ENCODE measurements around the gene BCAS3.
"Not testable (repeated sequence)": the region's sequence is repeated elsewhere in the genome, so short reads cannot be mapped to it uniquely, and the experiment has no call there.

The BCAS3 gene

DNA sequence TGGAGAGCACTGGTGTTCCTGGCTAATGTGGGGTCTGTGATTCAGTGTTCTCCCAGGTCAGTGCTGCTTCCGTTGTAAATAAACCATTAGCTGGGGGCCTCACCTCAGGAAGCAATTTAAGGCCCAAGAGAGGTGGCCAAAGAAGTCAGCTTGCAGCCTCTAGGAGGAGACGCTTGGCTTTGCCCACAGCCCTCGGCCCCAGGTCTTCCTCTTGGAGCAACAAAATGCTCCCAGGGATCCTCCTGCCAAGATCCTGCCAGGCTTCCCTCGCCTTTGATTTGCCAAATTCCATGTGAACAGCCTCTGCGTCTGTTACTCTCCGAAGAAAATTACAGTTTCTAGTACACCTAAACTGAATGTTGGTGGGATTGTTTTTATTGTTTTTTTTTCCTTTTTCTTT lies 659.6 kb downstream of the BCAS3 start:
- no peak for DNase-seq (ENCODE audit: low read depth in 2 of 2)

DNA sequence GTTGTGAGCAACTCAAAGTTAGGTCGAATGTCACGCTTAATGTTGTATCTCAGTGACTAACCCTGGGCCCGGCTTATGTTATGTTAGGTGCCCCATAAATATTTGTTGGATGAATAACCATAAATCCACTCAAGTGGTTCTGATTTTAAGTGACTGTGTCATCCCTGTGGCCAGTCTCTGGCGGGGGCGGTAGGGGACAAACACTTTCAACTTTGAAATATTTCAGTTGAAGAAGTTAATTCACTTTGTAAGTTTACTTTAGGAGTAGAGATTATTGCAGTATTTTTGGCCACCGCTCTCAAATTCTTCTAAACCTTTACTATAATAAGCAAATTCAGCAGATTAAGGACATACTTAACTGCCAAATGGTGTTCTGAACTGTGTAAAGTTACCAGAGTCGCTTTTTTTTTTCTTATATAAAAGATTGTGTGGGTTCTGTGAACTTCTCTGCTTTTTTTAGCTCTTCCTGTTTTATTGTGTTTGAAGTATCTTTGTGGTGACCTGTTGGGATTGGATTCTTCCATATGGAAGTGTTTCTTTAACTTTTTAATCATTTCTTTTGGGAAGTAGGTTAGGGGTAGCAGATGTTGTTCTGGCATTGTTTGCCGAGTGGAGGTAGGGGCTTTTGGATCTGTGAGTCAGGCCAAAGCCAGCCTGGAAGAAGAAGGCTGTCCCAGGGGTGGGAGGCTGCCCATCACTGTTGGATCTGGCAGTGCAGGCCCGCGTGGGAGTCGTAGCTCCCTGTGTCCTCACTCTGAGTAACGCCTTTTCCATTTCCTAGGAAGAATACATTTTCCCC lies 660.5 kb downstream of the BCAS3 start:
- no peak for DNase-seq (ENCODE audit: low read depth in 2 of 2)

DNA sequence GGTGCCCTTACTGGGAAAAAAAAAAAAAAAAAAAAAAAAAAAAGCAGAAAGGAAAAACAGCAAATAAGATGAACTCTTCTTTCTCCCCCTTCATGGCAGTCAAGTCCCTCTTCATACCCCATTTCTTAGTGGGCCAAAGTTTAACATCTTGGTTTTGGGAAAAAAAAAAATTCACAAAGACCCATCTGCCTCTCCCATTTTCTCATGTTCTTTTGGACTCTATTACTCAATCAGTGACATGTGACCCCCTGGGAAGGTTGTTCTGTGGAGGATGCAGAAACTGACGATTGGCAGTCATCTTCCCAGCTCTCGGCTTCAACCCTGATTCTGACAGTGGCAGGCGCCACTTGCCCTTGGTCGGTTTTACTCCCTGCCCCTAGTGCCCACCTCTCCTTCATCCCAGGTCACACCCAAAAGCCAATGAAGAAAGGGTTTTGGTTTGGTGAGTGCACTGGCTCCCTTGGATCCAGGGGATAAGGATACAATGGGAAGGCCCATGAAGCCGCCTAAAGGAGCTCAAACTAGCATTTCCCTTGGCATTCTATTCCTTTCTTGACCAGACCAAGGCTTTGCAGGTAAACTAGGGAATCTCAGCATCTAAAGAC lies 661.3 kb downstream of the BCAS3 start:
- DNase-seq (ENCODE audit: low read depth in 2 of 2), result no peak

DNA sequence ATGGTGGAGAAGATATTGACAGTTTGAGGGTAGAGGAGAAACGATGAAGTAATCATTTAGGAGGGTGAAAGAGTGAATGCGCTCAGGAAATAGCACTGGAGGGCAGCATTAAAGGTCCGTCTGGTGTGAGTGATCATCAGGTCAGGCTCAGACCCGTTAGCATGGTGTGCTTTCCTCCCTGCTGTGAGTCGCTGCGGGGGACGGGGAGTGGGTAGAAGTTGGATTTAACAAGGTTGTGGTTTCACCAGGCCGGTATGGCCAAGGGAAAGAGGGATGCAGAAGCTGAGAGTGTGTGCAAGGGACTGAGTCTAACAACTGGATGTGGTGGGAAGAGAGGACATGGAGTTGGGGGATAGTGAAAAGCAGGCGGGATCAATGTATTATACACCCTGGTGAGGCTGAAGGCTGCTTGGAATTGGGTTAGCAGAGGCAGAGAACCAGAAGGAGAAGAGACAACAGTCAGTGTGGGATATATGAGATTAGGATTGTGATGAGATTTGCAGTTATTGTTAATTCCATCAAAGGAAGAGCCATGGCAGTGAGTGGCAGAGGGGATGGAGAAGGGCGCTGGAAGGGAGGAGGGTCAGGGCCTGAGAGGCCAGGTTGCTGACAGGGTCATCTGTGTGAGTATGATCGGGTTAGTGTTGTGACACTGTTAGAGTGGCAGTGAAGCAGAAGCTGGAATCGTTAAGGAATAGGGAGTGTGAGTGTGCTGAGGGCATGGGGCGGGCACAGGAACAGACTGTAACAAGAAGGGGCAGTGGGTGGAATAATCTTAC lies 663.0 kb downstream of the BCAS3 start:
- DNase-seq (ENCODE audit: low read depth in 2 of 2), result no peak

DNA sequence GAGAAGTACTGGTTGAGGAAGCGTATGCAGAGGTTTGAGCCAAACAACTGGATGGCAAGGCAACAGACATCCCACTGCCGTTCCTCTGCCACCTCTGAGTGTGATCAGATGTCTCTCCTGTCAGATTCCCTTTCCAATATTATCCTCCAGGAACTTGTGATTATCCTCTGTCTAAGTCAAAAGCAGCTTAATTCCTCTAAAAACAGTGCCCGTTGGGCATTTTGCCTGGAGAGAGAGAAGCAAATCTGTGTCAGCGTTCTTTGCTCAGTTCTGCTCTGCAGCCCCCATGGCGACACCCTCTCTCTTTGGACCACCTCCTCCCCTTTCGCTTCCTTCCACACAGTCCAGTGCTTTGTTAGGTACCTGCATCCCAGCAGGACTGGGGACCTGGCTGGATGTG lies 665.9 kb downstream of the BCAS3 start:
- DNase-seq (ENCODE audit: low read depth in 2 of 2), result no peak

DNA sequence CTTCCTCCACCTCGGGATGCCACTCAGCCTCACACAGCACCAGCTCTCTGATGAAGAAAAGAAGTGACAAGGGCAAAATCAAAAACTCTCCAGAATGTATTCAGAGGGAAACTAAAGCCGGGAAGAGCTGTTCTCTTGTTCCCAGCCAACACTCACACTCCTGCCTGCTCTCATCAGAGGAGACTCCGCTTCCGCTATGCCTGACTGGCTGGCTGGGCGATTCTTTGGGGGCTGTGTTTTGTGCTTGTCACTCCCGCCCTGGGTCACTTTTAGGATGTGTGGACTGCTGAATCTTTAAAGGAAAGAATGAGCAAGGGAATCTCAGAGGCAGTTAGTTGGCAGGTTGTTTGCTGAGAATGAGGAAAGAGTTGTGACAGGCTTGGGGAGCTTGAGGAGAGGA lies 667.4 kb downstream of the BCAS3 start:
- DNase-seq (ENCODE audit: low read depth in 2 of 2), result no peak

DNA sequence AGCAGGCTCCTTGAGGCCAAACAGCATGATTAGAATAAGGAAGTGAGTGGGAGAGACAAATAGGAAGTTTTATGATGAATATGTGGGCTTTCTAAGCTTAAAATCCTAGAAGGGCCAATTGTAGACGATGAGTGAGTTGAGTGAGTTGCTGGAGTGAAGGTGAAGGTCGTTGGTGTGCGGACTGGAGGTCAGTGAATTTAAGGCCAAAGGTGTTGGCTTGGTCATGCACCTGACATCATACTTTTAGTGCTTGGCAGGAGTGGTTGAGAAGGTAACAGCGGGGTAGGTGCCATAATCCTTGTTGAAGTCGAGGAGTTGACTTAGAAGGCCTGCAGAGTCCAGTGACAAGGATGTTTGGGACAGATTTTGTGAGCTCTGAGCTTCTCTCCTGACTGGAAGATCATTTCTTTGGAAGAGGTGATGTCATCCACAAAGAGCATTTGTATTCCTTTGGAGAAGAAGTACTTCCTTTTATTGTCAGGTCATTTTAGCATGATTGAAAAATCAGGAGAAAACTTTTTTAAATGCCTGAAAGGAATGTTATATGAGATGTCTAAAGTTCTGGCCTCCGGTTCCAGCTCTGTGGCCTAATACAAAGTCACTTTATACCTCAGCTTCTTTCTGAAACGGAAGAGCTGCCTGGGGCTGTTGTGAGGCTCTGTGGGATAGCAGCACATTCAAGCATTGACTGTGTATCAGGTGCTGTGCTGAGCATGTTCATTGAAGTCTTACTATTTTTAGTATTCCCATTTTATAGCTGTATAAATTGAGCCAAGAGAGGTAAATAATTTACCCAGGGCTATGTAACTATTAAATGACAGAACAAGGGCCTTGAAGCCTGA lies 668.4 kb downstream of the BCAS3 start:
- no peak for DNase-seq (ENCODE audit: low read depth in 2 of 2)

DNA sequence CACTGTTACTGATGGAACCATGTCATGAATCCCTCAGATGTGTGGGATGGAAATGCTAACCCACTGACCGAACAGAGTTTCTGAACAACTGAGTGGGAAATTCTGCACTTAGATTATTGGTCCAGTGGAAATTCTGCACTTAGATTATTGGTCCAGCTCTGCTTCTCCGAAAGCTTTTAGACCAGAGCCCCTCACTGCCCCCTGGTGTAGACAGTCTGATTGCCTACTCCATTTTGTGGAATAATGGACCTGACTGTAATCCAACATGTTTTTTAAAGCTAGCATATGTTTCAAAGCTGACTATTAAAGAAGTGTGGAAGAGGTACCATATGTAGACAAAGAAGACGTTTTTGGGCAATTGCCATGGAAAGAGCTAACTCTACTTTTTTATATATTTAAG lies 671.7 kb downstream of the BCAS3 start:
- DNase-seq (ENCODE audit: low read depth in 2 of 2), result no peak

DNA sequence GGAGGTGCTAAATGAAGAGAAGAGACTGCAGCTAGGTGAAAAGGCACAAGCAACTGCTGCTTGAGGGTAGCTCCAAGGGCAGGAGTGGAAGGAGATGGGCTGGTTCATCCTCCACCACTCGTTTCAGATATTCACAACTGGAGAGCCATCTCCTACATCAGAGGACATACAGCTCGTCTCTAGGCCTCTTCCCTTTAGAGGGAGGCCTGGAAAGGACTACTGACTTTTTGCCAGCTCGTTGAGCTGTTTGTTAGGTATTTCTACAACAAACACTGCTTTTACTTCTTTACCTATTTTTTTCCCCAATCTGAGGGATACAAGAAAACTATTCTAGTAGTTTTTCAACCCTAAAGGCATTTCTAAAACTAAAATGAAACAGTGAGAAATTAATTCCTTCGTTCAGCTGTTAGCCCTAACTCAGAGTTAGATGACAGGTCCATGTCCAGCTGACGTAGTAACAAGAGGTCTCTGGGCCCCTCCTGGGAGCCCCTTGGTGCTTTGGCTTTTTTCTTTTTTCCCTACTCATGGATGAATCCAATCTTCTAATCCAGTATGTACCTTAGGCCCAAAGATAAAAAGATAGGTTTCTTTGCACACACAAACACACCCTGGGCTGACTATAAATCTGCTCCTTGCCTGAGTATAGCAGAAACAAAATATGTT lies 674.2 kb downstream of the BCAS3 start:
- no peak for DNase-seq (ENCODE audit: low read depth in 2 of 2)

DNA sequence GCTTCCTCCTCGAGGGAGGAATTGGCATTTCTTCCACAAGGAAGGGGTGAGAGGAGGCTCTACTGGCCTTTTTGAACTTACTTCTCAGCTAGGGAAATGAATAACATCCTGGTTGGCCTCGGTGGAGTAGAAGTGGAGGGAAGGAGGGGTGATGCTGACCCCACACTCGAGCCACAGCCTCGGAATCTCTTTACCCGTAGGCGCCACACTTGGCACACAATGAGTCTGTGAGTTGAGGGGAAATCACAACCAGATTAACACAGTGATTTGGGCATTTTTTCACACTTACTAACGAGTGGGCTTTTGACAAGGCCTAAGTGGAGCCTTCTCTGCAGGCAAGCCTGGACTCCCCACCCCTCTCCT lies 674.7 kb downstream of the BCAS3 start:
- DNase-seq (ENCODE audit: low read depth in 2 of 2), result no peak

DNA sequence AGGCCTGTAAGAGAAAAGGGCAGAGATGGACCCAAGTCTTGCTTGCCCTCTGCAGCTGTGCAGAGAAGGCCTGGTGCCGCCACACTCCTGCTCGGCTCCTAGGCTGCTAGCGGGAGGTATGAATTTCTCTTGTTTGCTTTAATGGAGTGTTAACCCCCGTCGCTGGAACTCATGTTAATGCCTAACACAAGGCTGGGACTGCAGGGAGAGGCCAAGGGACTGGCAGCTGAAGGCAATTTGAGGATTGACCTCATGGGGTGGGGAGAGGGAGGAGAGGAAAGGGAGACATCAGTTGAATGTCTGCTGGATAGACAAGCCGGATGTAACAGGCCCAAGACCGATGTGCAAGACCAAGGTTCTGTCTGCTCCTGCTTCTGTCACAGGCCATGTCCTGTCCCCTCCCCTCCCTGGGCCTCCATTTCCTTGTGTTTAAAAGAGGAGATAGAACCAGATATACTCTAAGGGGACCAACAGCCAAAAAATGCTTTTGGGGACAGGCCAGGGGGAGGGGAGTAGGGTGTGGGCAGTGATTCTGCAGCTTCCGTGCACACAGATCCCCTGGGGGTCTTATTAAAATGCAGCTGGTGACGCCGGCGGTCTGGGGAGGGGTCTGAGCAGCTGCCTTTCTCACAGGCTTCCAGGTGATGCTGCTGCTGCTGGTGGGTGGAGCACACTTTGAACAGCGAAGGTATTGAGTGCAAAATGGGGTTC lies 675.3 kb downstream of the BCAS3 start:
- no peak for DNase-seq (ENCODE audit: low read depth in 2 of 2)

DNA sequence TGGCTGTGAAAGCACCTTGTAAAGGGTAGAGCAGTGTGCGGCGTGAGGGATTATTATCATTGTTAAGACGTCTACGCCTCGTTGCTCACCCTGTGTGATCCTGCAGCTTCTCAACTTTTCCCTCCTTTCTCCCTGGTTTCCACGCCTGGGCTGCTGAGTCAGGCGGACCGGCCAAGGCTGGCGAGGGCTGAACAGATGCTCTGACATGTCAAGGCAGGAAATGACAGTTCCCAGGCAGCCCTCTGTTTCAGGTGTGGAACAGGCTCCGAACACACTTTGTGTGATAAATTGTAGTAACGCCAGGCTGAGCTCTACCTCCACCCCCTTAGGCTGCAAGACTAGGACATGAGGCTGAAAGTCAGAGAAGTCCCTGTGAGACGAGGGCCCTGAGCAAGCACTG lies 676.0 kb downstream of the BCAS3 start:
- DNase-seq (ENCODE audit: low read depth in 2 of 2), result no peak

DNA sequence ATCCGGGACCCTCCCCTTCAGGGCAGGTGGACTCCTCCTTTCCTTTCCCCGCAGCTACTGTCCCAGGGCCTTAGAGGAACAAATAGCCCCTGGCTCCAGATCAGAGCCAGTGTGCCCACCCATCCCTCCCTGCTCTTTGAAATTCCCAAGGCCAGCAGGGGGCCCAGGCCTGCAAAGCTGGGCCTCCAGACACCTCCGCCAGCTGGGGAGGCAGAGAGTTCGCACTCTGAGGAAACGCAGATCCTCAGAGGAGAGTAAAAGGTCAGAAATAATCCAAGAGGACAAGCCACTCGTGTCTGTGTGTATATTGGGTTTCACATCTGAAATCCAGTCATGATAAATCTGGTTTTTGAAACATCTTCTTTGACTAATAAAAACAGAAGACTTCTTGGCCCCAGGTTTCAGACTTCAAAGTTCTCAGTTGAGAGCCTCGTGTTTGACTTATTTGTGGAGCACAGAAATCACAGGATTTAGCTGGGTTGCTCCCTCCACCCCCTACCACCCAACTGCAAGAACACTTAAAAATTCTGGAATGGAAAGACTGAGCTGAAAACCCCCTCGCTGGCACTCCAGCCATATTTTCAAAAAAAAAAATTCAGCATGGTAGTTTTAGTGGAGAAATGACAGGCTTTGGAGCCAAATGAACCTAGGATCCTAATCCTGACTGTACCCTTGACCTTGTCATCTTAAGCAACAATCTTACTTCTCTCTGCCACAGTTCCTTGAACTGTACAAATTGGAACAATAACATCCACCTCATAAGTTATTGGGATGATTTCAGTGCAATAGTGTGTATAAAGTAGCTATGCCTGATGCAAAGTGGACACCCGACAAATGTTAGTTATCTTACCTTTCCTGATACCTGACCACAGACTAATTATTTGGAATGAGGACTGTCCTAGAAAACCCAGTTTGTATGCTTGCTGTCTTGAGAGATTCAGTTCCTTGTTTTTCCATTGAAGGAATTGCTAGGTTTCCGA lies 677.5 kb downstream of the BCAS3 start:
- no peak for DNase-seq (ENCODE audit: low read depth in 2 of 2)

DNA sequence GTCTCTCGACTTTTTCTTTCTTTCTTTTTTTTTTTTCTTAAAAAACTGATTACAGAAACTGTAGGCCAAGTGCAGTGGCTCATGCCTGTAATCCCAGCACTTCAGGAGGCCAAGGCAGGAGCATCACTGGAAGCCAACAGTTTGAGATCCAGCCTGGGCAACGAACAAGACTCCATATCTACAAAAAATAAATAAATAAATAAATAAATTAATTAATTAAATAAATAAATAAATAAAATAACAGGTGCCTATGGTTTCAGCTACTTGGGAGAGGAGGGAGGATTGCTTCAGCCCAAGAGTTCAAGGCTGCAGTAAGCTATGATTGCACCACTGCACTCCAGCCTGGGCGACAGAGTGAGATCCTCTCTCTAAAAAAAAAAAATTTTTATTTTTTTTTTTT lies 679.4 kb downstream of the BCAS3 start:
- DNase-seq (ENCODE audit: low read depth in 2 of 2), result not testable (repeated sequence)

DNA sequence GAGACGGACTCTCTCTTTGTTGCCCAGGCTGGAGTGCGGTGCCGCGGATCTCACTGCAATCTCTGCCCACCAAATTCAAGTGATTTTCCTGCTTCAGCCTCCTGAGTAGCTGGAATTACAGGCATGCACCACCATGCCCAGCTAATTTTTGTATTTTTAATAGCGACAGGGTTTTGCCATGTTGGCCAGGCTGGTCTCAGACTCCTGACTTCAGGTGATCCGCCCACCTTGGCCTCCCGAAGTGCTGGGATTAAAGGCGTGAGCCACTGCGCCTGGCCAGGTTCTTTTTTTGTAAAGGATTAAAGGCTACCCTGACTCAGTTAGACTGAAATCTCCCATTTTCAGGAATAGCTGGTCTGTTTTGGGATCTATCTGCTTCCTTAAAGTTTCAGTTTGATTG lies 681.9 kb downstream of the BCAS3 start:
- not testable (repeated sequence) for DNase-seq (ENCODE audit: low read depth in 2 of 2)

DNA sequence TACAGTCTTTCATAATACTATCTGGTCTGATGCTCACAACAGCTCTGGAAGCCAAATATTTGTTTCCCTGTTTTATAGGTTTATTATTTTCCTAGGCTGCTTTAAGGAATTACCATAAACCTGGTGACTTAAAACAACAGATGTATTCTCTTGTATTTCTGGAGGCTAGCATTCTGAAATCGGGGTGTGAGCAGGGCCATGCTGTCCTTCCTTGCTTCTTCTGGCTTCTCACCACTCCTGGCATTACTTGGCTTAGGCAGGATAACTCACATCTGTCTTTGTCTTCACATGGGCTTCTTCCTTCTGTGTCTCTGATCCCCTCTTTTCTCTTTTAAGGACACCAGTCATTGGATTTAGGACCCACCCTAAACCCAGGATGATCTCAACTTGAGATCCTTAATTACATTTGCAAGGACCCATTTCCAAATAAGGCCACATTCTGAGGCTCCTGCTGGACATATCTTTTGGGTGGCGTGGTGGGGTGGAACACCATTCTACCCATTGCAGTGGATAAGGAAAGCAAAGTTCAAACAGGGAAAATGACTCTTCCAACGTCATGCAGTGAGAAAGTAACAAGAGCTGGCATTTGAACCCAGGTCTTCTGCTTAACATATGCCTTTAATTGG lies 682.8 kb downstream of the BCAS3 start:
- DNase-seq (ENCODE audit: low read depth in 2 of 2), result no peak

DNA sequence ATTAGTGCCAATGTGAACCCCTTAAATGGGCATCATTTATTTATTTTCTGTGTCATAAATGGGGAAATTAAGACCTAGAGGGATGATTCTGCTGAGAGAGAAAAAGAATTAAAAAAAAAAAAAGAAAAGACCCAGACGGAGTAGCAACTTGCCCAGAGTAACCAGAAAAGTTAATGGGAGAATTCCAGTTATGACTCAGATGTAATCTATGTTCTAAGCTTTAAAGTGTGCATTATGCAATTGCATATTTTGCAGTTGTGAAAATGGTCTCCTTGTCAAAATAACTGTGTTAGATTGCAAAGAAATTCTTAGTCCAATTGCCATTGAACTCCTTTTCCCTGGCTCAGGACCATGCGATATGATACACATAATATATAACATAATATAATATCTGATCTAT lies 683.4 kb downstream of the BCAS3 start:
- DNase-seq (ENCODE audit: low read depth in 2 of 2), result no peak

DNA sequence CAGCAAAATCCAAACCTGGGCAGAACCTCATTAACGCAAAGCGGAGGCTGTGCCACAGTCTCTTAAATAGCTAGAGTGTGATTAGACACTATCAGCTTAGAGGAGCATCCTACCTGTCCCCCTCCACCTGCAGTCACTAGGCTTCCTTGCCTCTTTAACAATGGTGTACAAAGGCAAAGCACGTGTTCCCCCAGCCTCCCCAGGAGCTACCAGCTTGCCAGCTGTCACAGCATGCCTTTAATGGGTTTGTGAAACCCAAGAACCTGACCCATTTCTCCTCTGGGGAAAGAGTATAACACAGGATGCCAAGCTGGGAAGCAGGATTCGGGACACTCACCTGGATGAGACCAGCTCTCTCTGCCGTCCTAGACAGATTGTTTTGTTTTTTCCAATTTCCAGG lies 684.7 kb downstream of the BCAS3 start:
- DNase-seq (ENCODE audit: low read depth in 2 of 2), result no peak

Measured in stimulated activated CD4-positive, alpha-beta T cell treated with anti-CD3 and anti-CD28 coated beads, Interleukin-4, amount 100 ng/mL, for 48 hours (primary cell).